ENCODE results near the gene ABCB8.

ABCB8 gene

GRCh38 chr7:151035026-151035717 is 6.9 kb downstream of the ABCB8 start:
- Histone ChIP-seq H3K27me3 (ENCODE audit: insufficient read depth, poor library complexity, severe bottlenecking) (no peaks in the 10 kb centered on the region), H3K4me1 (ENCODE audit: insufficient read depth, poor library complexity, severe bottlenecking) (peaks cover 14% of the 10 kb centered on the region), H3K27ac (ENCODE audit: poor library complexity, severe bottlenecking) (no peak overlapping the region), H3K36me3 (ENCODE audit: low read depth) (no peaks in the 10 kb centered on the region), H3K9me3 (ENCODE audit: severe bottlenecking) (no peaks in the 10 kb centered on the region), H3K4me3 (ENCODE audit: severe bottlenecking) (no peak overlapping the region)
- TF ChIP-seq CTCF (IDR thresholded peaks at IDR 0.05; ENCODE audit: poor library complexity, severe bottlenecking) = no peak
- ATAC-seq (ENCODE audit: low read depth) = no peak
- no peak for DNase-seq (ENCODE audit: low spot score)

GRCh38 chr7:151035902-151036301 is 7.7 kb downstream of the ABCB8 start:
- DNase-seq (ENCODE audit: low spot score) (no peak), ATAC-seq (ENCODE audit: low read depth) (no peak)
- Histone ChIP-seq H3K9me3 (ENCODE audit: severe bottlenecking) (no peaks in the 10 kb centered on the region), H3K27me3 (ENCODE audit: insufficient read depth, poor library complexity, severe bottlenecking) (no peaks in the 10 kb centered on the region), H3K4me1 (ENCODE audit: insufficient read depth, poor library complexity, severe bottlenecking) (peaks cover 14% of the 10 kb centered on the region), H3K36me3 (ENCODE audit: low read depth) (no peaks in the 10 kb centered on the region), H3K27ac (ENCODE audit: poor library complexity, severe bottlenecking) (no peak overlapping the region), H3K4me3 (ENCODE audit: severe bottlenecking) (no peak overlapping the region)
- TF ChIP-seq CTCF (IDR thresholded peaks at IDR 0.05; ENCODE audit: poor library complexity, severe bottlenecking) = no peak

GRCh38 chr7:151038951-151039849 is 10.9 kb downstream of the ABCB8 start:
- H3K9me3 ChIP-seq (ENCODE audit: severe bottlenecking) = no peaks in the 10 kb centered on the region
- H3K27ac ChIP-seq (ENCODE audit: poor library complexity, severe bottlenecking) = peak overlapping the region; percentile 80
- H3K27me3 ChIP-seq (ENCODE audit: insufficient read depth, poor library complexity, severe bottlenecking) = no peaks in the 10 kb centered on the region
- peak; percentile 89 for DNase-seq (ENCODE audit: low spot score)
- H3K4me3 ChIP-seq (ENCODE audit: severe bottlenecking) = no peak overlapping the region
- no peak for TF ChIP-seq CTCF (IDR thresholded peaks at IDR 0.05; ENCODE audit: poor library complexity, severe bottlenecking)
- H3K36me3 ChIP-seq (ENCODE audit: low read depth) = no peaks in the 10 kb centered on the region
- peak; percentile 79 for ATAC-seq (ENCODE audit: low read depth)
- H3K4me1 ChIP-seq (ENCODE audit: insufficient read depth, poor library complexity, severe bottlenecking) = peaks cover 14% of the 10 kb centered on the region

- no peaks in the 10 kb centered on the region for H3K36me3 ChIP-seq (ENCODE audit: low read depth)
- no peak for ATAC-seq (ENCODE audit: low read depth)
- no peaks in the 10 kb centered on the region for H3K9me3 ChIP-seq (ENCODE audit: severe bottlenecking)
- no peak for DNase-seq (ENCODE audit: low spot score)
- H3K4me1 ChIP-seq (ENCODE audit: insufficient read depth, poor library complexity, severe bottlenecking) = peaks cover 14% of the 10 kb centered on the region
- no peak for TF ChIP-seq CTCF (IDR thresholded peaks at IDR 0.05; ENCODE audit: poor library complexity, severe bottlenecking)
- H3K4me3 ChIP-seq (ENCODE audit: severe bottlenecking) = no peak overlapping the region
- no peaks in the 10 kb centered on the region for H3K27me3 ChIP-seq (ENCODE audit: insufficient read depth, poor library complexity, severe bottlenecking)
- peak overlapping the region; percentile 80 for H3K27ac ChIP-seq (ENCODE audit: poor library complexity, severe bottlenecking)
Observed at GRCh38 chr7:151039850-151040548, 11.7 kb downstream of the ABCB8 start.
